Measurements from ENCODE around the gene MYO1G. TPM values are rescaled to one million over a fixed set of nuclear protein-coding genes. Genes with fewer than 3 reads are reported as not detected.

The MYO1G gene
- total and polyA plus RNA-seq, 7 experiments from 2014 or later = 29.2 to 385 (median 76.0) TPM

DNA sequence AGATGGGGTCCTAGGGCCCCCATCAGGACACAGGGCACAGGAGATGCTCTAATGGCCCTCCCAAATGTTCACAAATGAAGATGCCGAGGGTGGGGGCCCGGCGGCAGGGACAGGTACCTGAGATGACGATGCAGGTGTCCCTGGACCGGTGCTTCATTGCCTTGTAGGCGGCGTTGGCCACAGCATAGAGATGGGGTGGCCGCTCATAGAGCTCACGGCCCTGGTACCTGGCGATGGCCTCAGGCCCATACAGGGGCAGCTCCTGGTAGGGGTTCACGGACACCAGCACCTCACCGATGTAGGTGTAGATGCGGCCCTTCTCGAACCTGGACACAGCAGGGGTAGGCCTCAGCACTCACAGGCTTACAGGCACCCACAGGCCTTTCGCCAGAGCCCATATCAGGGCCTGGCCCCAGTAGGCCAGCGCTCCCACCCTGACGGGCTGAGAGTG is 2.0 kb downstream of the MYO1G start:
- Histone ChIP-seq H3K27me3 (ENCODE audit: control insufficient read depth in 2 of 2, insufficient read depth in 2 of 2, low read length in 2 of 2) (no peaks in the 10 kb centered on the region), H3K4me1 (ENCODE audit: control insufficient read depth in 2 of 2, insufficient read depth in 2 of 2, low read length in 2 of 2) (peaks cover 55 to 66% of the 10 kb centered on the region in 2 donors), H3K4me3 (ENCODE audit: low read length) (peak overlapping the region; percentile 78), H3K27ac (ENCODE audit: low read depth, low read length) (peak overlapping the region; percentile 83), H3K9me3 (ENCODE audit: control insufficient read depth in 2 of 3, low read length in 3 of 3) (no peaks in the 10 kb centered on the region), H3K36me3 (ENCODE audit: control insufficient read depth in 2 of 3, insufficient read depth in 3 of 3, low read length in 3 of 3) (peaks cover 11 to 47% (median 25%) of the 10 kb centered on the region in 3 experiments)
- Mint-ChIP-seq H3K9me3 (no peaks in the 10 kb centered on the region), H3K4me3 (peak overlapping the region; percentile 75 to 100 (median 94)), H3K36me3 (peaks cover 0 to 48% (median 4%) of the 10 kb centered on the region in 5 donors), H3K27ac (peak overlapping the region; percentile 93 to 99 (median 96)), H3K4me1 (peaks cover 50 to 87% (median 59%) of the 10 kb centered on the region in 7 donors), H3K27me3 (no peaks in the 10 kb centered on the region)
- intact Hi-C loops (cut with micrococcal nuclease) = loop anchor here (1.0 to 5.0 kb wide), 7 partner anchors 10 to 894 kb away; partner anchors contain the start of genes H2AZ2 (in 1 of the 2), POLM (in 1 of the 2), PPIA (in 1 of the 2) and TMED4 (in 1 of the 2)
- ChIA-PET POLR2A (interaction anchor here (0.7 to 19.9 kb wide), 8 partner anchors 9 to 135 kb away, joined by 3 to 309 read pairs (median 6); partner anchors contain the start of genes CCM2 and TBRG4), CTCF (interaction anchor here (0.8 to 6.4 kb wide), 3 partner anchors 25 to 160 kb away, joined by 3 to 139 read pairs (median 8); no protein-coding TSS in a partner anchor)
- DNase-seq (no peak), ATAC-seq (no peak)

DNA sequence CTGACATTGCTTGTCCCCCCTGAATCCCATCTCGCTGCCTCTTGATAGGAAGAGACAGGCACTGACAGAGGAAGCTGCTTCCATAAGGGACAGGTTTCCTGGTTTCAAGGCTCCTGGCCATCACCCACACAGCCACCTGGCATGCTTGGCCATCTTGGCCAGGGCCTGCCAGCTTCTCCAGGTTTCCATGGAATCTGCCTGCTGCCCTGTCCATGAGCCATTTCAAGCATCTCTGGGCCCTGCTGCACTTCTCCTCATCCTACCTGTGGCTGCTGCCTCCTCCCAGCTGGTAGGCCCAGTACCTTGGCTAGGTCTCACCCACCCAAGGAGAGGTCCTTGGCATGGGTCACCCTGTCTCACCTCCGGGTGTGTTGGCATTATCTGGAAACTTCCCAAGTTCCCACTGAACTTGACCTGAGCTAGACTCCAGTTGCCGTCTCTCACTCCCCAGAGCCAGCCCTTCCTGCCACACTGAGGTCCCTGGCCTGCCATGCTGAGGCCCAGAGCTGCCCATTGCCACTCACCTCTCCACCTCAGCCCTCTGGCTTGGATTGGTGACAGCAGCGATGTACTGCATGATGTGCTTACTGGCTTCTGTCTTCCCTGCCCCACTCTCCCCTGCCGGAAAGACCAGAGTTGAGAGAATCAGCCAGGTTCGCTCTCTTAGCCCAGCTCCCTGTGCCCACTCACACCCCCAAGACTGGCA is 2.6 kb downstream of the MYO1G start:
- no peak for ATAC-seq
- CTCF ChIA-PET = interaction anchor here (0.8 to 6.4 kb wide), 4 partner anchors 26 to 160 kb away, joined by 3 to 139 read pairs (median 16); no protein-coding TSS in a partner anchor
- H3K36me3 Mint-ChIP-seq = peaks cover 0 to 49% (median 4%) of the 10 kb centered on the region in 5 donors

DNA sequence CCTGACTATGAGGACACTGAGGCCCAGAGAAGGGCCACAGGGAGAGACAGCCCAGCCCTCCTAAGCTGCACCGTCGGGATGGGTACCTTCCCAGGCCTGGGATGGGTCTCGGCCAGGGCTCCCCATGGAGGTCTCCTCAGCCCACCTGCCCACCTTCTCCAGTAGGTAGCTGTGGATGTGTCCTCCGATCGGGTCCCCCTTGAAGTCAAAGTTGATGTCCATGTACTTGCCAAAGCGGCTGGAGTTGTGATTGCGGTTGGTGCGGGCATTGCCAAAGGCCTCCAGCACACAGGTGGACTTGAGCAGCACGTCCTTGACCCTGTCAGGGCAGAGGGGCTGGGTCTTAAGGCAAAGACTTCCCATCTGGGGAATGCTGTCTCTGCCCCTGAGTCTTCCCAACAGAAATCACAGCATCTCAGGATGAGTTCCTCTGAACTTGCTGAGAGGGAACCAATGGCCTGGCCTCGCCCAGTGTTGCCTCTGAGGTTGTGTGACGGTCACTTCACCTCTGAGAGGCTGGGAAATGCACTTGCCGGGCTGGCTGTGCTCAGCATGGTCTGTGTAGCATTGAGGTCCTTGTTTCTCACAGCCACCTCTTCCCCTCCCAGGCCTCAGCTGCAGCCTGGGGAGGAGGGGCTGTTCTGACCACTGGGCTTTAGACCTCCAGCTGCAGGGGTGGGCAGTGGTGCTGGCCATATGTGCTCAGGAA is 3.3 kb downstream of the MYO1G start:
- Histone ChIP-seq H3K4me3 (ENCODE audit: low read length) (no peak overlapping the region), H3K36me3 (ENCODE audit: control insufficient read depth in 2 of 3, insufficient read depth in 3 of 3, low read length in 3 of 3) (peaks cover 11 to 60% (median 30%) of the 10 kb centered on the region in 3 experiments), H3K27ac (ENCODE audit: low read depth, low read length) (peak overlapping the region; percentile 83), H3K9me3 (ENCODE audit: control insufficient read depth in 2 of 3, low read length in 3 of 3) (no peaks in the 10 kb centered on the region), H3K27me3 (ENCODE audit: control insufficient read depth in 2 of 2, insufficient read depth in 2 of 2, low read length in 2 of 2) (no peaks in the 10 kb centered on the region), H3K4me1 (ENCODE audit: control insufficient read depth in 2 of 2, insufficient read depth in 2 of 2, low read length in 2 of 2) (peaks cover 42 to 58% of the 10 kb centered on the region in 2 donors)
- Mint-ChIP-seq H3K4me1 (peaks cover 43 to 76% (median 51%) of the 10 kb centered on the region in 7 donors), H3K9me3 (no peaks in the 10 kb centered on the region), H3K27ac (peak overlapping the region in 7 of 9 donors; percentile 18 to 96 (median 61)), H3K4me3 (peak overlapping the region in 3 of 10 donors; percentile 20 to 100 (median 97)), H3K27me3 (no peaks in the 10 kb centered on the region), H3K36me3 (peaks cover 0 to 46% (median 4%) of the 10 kb centered on the region in 5 donors)
- CTCF ChIA-PET = interaction anchor here (1.2 to 6.4 kb wide), 6 partner anchors 26 to 161 kb away, joined by 5 to 139 read pairs (median 17); no protein-coding TSS in a partner anchor
- POLR2A ChIA-PET = interaction anchor here (0.7 to 19.9 kb wide), 7 partner anchors 9 to 162 kb away, joined by 4 to 309 read pairs (median 10); partner anchors contain the start of gene CCM2
- intact Hi-C loops (cut with micrococcal nuclease) = loop anchor here in 1 of 2 donors (5.0 kb wide), 6 partner anchors 128 to 893 kb away; partner anchors contain the start of genes H2AZ2, POLM, PPIA and TMED4
- ATAC-seq (no peak), DNase-seq (no peak)

More for the DNA sequence above, 2.6 kb downstream of the MYO1G start:
- Histone ChIP-seq H3K27ac (ENCODE audit: low read depth, low read length) (peak overlapping the region; percentile 83), H3K27me3 (ENCODE audit: control insufficient read depth in 2 of 2, insufficient read depth in 2 of 2, low read length in 2 of 2) (no peaks in the 10 kb centered on the region), H3K4me1 (ENCODE audit: control insufficient read depth in 2 of 2, insufficient read depth in 2 of 2, low read length in 2 of 2) (peaks cover 49 to 66% of the 10 kb centered on the region in 2 donors), H3K36me3 (ENCODE audit: control insufficient read depth in 2 of 3, insufficient read depth in 3 of 3, low read length in 3 of 3) (peaks cover 11 to 53% (median 29%) of the 10 kb centered on the region in 3 experiments), H3K9me3 (ENCODE audit: control insufficient read depth in 2 of 3, low read length in 3 of 3) (no peaks in the 10 kb centered on the region), H3K4me3 (ENCODE audit: low read length) (peak overlapping the region; percentile 78)
- Mint-ChIP-seq H3K4me1 (peaks cover 49 to 83% (median 58%) of the 10 kb centered on the region in 7 donors), H3K27ac (peak overlapping the region; percentile 19 to 99 (median 95)), H3K27me3 (no peaks in the 10 kb centered on the region), H3K4me3 (peak overlapping the region; percentile 20 to 100 (median 86)), H3K9me3 (no peaks in the 10 kb centered on the region)
- no peak for DNase-seq
- POLR2A ChIA-PET = interaction anchor here (0.7 to 19.9 kb wide), 9 partner anchors 8 to 160 kb away, joined by 3 to 309 read pairs (median 4); partner anchors contain the start of genes CCM2 and TBRG4
- intact Hi-C loops (cut with micrococcal nuclease) = loop anchor here in 1 of 2 donors (5.0 kb wide), 6 partner anchors 129 to 894 kb away; partner anchors contain the start of genes H2AZ2, POLM, PPIA and TMED4

DNA sequence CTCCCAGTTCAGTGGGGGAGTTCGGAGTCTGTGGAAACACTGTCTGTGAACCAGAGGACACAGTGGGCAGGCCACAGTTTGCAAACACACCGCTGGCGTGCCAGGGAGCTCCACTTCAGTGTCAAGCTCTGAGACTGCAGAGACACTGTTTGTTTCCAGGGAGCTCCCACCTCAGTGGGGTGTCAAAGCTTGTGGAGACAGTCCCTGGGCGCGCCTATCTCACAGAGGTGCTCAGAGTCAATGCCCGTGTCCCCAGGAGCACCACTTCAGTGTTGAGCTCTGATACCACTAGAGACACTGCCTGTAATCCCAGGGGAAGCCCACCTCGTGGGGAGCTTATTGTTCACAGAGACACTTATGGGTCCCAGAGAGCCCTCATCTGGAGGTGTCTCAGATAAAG is 4.3 kb downstream of the MYO1G start:
- Mint-ChIP-seq H3K36me3 (peaks cover 0 to 45% (median 4%) of the 10 kb centered on the region in 5 donors), H3K27me3 (no peaks in the 10 kb centered on the region), H3K27ac (peak overlapping the region in 8 of 9 donors; percentile 18 to 88 (median 74)), H3K4me3 (peak overlapping the region in 7 of 10 donors; percentile 2 to 75 (median 23)), H3K4me1 (peaks cover 34 to 67% (median 43%) of the 10 kb centered on the region in 7 donors), H3K9me3 (no peaks in the 10 kb centered on the region)
- POLR2A ChIA-PET = interaction anchor here (0.9 to 19.9 kb wide), 15 partner anchors 9 to 163 kb away, joined by 3 to 309 read pairs (median 9); partner anchors contain the start of genes CCM2 and TBRG4
- Histone ChIP-seq H3K27me3 (ENCODE audit: control insufficient read depth in 2 of 2, insufficient read depth in 2 of 2, low read length in 2 of 2) (no peaks in the 10 kb centered on the region), H3K27ac (ENCODE audit: low read depth, low read length) (peak overlapping the region; percentile 83), H3K4me3 (ENCODE audit: low read length) (no peak overlapping the region), H3K4me1 (ENCODE audit: control insufficient read depth in 2 of 2, insufficient read depth in 2 of 2, low read length in 2 of 2) (peaks cover 33 to 49% of the 10 kb centered on the region in 2 donors), H3K9me3 (ENCODE audit: control insufficient read depth in 2 of 3, low read length in 3 of 3) (no peaks in the 10 kb centered on the region), H3K36me3 (ENCODE audit: control insufficient read depth in 2 of 3, insufficient read depth in 3 of 3, low read length in 3 of 3) (peaks cover 11 to 70% (median 30%) of the 10 kb centered on the region in 3 experiments)
- intact Hi-C loops (cut with micrococcal nuclease) = no loop called here
- CTCF ChIA-PET = interaction anchor here (0.6 to 6.4 kb wide), 19 partner anchors 10 to 162 kb away, joined by 3 to 139 read pairs (median 7); partner anchors contain the start of gene CCM2
- DNase-seq (no peak), ATAC-seq (no peak)

DNA sequence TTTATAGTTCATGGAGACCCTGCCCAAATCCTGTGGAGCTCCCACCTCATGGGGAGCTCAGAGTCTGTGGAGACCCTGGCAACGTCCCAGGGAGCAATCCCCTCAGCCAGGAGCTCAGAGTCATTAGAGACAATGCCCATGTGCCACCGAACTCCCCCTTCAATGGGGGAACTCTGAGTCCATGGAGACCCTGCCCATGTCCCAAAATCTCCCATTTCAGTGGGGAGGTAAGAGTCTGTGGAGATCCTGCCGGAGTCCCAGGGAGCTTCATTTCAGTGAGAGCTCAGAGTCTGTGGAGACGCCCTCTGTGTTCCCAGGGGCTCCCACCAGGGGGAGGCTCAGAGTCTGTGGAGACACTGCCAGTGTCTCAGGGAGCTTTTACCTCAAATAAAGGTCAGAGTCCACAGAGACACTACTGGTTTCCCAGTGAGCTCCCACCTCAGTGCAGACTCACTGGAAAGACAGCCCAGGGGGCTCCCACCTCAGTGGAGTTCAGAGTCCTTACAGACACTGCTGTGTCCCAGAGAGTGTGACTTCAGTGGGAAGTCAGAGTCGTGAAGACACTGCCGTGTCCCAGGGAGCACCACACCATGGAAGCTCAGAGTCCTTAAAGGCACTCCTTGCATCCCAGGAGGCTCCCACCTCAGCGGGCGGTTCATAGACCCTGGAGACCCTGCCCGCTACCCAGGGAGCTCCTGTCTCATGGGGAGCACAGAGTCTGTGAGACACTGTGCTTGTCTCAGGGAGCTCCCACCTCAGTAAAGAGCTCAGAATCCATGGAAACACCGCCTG is 5.0 kb downstream of the MYO1G start:
- peaks cover 28 to 46% of the 10 kb centered on the region in 2 donors for H3K4me1 ChIP-seq (ENCODE audit: control insufficient read depth in 2 of 2, insufficient read depth in 2 of 2, low read length in 2 of 2)
- CTCF ChIA-PET = interaction anchor here (0.5 to 6.4 kb wide), 37 partner anchors 9 to 581 kb away, joined by 3 to 139 read pairs (median 5); partner anchors contain the start of genes CCM2 and TBRG4
- peaks cover 11 to 77% (median 30%) of the 10 kb centered on the region in 3 experiments for H3K36me3 ChIP-seq (ENCODE audit: control insufficient read depth in 2 of 3, insufficient read depth in 3 of 3, low read length in 3 of 3)
- DNase-seq (peak in 7 of 9 donors; percentile 52 to 70 (median 66)), ATAC-seq (peak; percentile 31)
- no peaks in the 10 kb centered on the region for H3K27me3 ChIP-seq (ENCODE audit: control insufficient read depth in 2 of 2, insufficient read depth in 2 of 2, low read length in 2 of 2)
- Mint-ChIP-seq H3K27ac (peak overlapping the region in 8 of 9 donors; percentile 18 to 88 (median 67)), H3K4me3 (peak overlapping the region in 4 of 10 donors; percentile 5 to 23 (median 10)), H3K27me3 (no peaks in the 10 kb centered on the region), H3K4me1 (peaks cover 29 to 59% (median 40%) of the 10 kb centered on the region in 7 donors), H3K36me3 (peaks cover 0 to 42% (median 4%) of the 10 kb centered on the region in 5 donors), H3K9me3 (no peaks in the 10 kb centered on the region)
- H3K4me3 ChIP-seq (ENCODE audit: low read length) = no peak overlapping the region
- POLR2A ChIA-PET = interaction anchor here (0.7 to 19.9 kb wide), 27 partner anchors 9 to 164 kb away, joined by 3 to 309 read pairs (median 4); partner anchors contain the start of genes CCM2, PURB and TBRG4
- H3K27ac ChIP-seq (ENCODE audit: low read depth, low read length) = peak overlapping the region; percentile 83
- H3K9me3 ChIP-seq (ENCODE audit: control insufficient read depth in 2 of 3, low read length in 3 of 3) = no peaks in the 10 kb centered on the region
- intact Hi-C loops (cut with micrococcal nuclease) = loop anchor here (1.0 kb wide), 3 partner anchors 25 to 162 kb away; partner anchors contain the start of gene TBRG4 (in 1 of the 2)

Data from naive thymus-derived CD4-positive, alpha-beta T cell (primary cell).